Measurements from ENCODE around the gene ZCCHC13.
"Not testable (repeated sequence)": the region's sequence is repeated elsewhere in the genome, so short reads cannot be mapped to it uniquely, and the experiment has no call there.

Gene ZCCHC13

GRCh38 chrX:74293343-74293946 lies 10.5 kb upstream of the ZCCHC13 start:
- Mint-ChIP-seq H3K27me3 (no peaks in the 10 kb centered on the region), H3K4me3 (peak overlapping the region; percentile 95), H3K9me3 (no peaks in the 10 kb centered on the region), H3K4me1 (peaks cover 12% of the 10 kb centered on the region), H3K36me3 (peaks cover 5% of the 10 kb centered on the region), H3K27ac (peak overlapping the region; percentile 95)
- peak; percentile 63 for ATAC-seq

- H3K27me3 Mint-ChIP-seq = no peaks in the 10 kb centered on the region
- no peaks in the 10 kb centered on the region for H3K36me3 Mint-ChIP-seq
- peaks cover 8% of the 10 kb centered on the region for H3K4me1 Mint-ChIP-seq
- H3K9me3 Mint-ChIP-seq = no peaks in the 10 kb centered on the region
- ATAC-seq = no peak
- no peak overlapping the region for H3K27ac Mint-ChIP-seq
- no peak overlapping the region for H3K4me3 Mint-ChIP-seq
Measured at GRCh38 chrX:74295101-74295500, 8.9 kb upstream of the ZCCHC13 start.

- ATAC-seq = no peak
- H3K36me3 Mint-ChIP-seq = no peaks in the 10 kb centered on the region
- H3K4me3 Mint-ChIP-seq = no peak overlapping the region
- H3K9me3 Mint-ChIP-seq = no peaks in the 10 kb centered on the region
- no peak overlapping the region for H3K27ac Mint-ChIP-seq
- H3K4me1 Mint-ChIP-seq = peaks cover 8% of the 10 kb centered on the region
- no peaks in the 10 kb centered on the region for H3K27me3 Mint-ChIP-seq
Measured at GRCh38 chrX:74297766-74298165, 6.2 kb upstream of the ZCCHC13 start.

GRCh38 chrX:74300869-74301268 lies 3.1 kb upstream of the ZCCHC13 start:
- Mint-ChIP-seq H3K9me3 (no peaks in the 10 kb centered on the region), H3K4me3 (no peak overlapping the region)
- ATAC-seq = no peak

GRCh38 chrX:74318672-74319071 lies 14.7 kb downstream of the ZCCHC13 start:
- H3K27ac Mint-ChIP-seq = no peak overlapping the region
- H3K4me1 Mint-ChIP-seq = no peaks in the 10 kb centered on the region
- H3K36me3 Mint-ChIP-seq = no peaks in the 10 kb centered on the region
- H3K4me3 Mint-ChIP-seq = no peak overlapping the region
- H3K9me3 Mint-ChIP-seq = no peaks in the 10 kb centered on the region
- H3K27me3 Mint-ChIP-seq = no peaks in the 10 kb centered on the region
- no peak for ATAC-seq

More at GRCh38 chrX:74300869-74301268, 3.1 kb upstream of the ZCCHC13 start:
- Mint-ChIP-seq H3K36me3 (no peaks in the 10 kb centered on the region), H3K27ac (no peak overlapping the region), H3K27me3 (no peaks in the 10 kb centered on the region), H3K4me1 (no peaks in the 10 kb centered on the region)

GRCh38 chrX:74319321-74319720 lies 15.3 kb downstream of the ZCCHC13 start:
- ATAC-seq, H3K9me3 Mint-ChIP-seq, H3K4me3 Mint-ChIP-seq, H3K4me1 Mint-ChIP-seq, H3K27ac Mint-ChIP-seq, H3K27me3 Mint-ChIP-seq, H3K36me3 Mint-ChIP-seq: not testable (repeated sequence)

- Mint-ChIP-seq H3K4me3 (no peak overlapping the region), H3K9me3 (no peaks in the 10 kb centered on the region), H3K36me3 (no peaks in the 10 kb centered on the region), H3K27me3 (no peaks in the 10 kb centered on the region), H3K27ac (no peak overlapping the region), H3K4me1 (no peaks in the 10 kb centered on the region)
- no peak for ATAC-seq
Measured at GRCh38 chrX:74321191-74321590, 17.2 kb downstream of the ZCCHC13 start.

GRCh38 chrX:74324131-74324530 lies 20.2 kb downstream of the ZCCHC13 start:
- ATAC-seq = no peak
- H3K4me3 Mint-ChIP-seq = no peak overlapping the region
- no peaks in the 10 kb centered on the region for H3K36me3 Mint-ChIP-seq
- H3K9me3 Mint-ChIP-seq = no peaks in the 10 kb centered on the region
- no peaks in the 10 kb centered on the region for H3K27me3 Mint-ChIP-seq
- H3K4me1 Mint-ChIP-seq = no peaks in the 10 kb centered on the region
- no peak overlapping the region for H3K27ac Mint-ChIP-seq

GRCh38 chrX:74325130-74326059 lies 21.4 kb downstream of the ZCCHC13 start:
- no peak overlapping the region for H3K27ac Mint-ChIP-seq
- no peaks in the 10 kb centered on the region for H3K27me3 Mint-ChIP-seq
- ATAC-seq = no peak
- H3K4me1 Mint-ChIP-seq = no peaks in the 10 kb centered on the region
- no peak overlapping the region for H3K4me3 Mint-ChIP-seq
- no peaks in the 10 kb centered on the region for H3K36me3 Mint-ChIP-seq
- H3K9me3 Mint-ChIP-seq = no peaks in the 10 kb centered on the region

GRCh38 chrX:74338852-74339251 lies 34.9 kb downstream of the ZCCHC13 start:
- no peak overlapping the region for H3K27ac Mint-ChIP-seq
- no peak for ATAC-seq
- H3K4me1 Mint-ChIP-seq = peaks cover 6% of the 10 kb centered on the region
- H3K9me3 Mint-ChIP-seq = peaks cover 3% of the 10 kb centered on the region
- no peaks in the 10 kb centered on the region for H3K36me3 Mint-ChIP-seq
- no peaks in the 10 kb centered on the region for H3K27me3 Mint-ChIP-seq
- no peak overlapping the region for H3K4me3 Mint-ChIP-seq

- H3K27ac Mint-ChIP-seq = no peak overlapping the region
- H3K27me3 Mint-ChIP-seq = no peaks in the 10 kb centered on the region
- no peaks in the 10 kb centered on the region for H3K36me3 Mint-ChIP-seq
- H3K9me3 Mint-ChIP-seq = peaks cover 3% of the 10 kb centered on the region
- no peak overlapping the region for H3K4me3 Mint-ChIP-seq
- H3K4me1 Mint-ChIP-seq = peaks cover 11% of the 10 kb centered on the region
- ATAC-seq = no peak
Measured at GRCh38 chrX:74340051-74340450, 36.1 kb downstream of the ZCCHC13 start.

GRCh38 chrX:74342211-74342610 lies 38.2 kb downstream of the ZCCHC13 start:
- not testable (repeated sequence) for H3K9me3 Mint-ChIP-seq, H3K36me3 Mint-ChIP-seq, H3K27ac Mint-ChIP-seq, H3K27me3 Mint-ChIP-seq, H3K4me3 Mint-ChIP-seq, ATAC-seq
- peaks cover 11% of the 10 kb centered on the region for H3K4me1 Mint-ChIP-seq

- no peak overlapping the region for H3K4me3 Mint-ChIP-seq
- peak; percentile 68 for ATAC-seq
Measured at GRCh38 chrX:74343343-74344279, 39.6 kb downstream of the ZCCHC13 start.

GRCh38 chrX:74344280-74344622 lies 40.3 kb downstream of the ZCCHC13 start:
- ATAC-seq = no peak
- Mint-ChIP-seq H3K4me3 (no peak overlapping the region), H3K27ac (no peak overlapping the region), H3K9me3 (no peaks in the 10 kb centered on the region), H3K27me3 (no peaks in the 10 kb centered on the region), H3K4me1 (peaks cover 11% of the 10 kb centered on the region), H3K36me3 (no peaks in the 10 kb centered on the region)

More at GRCh38 chrX:74343343-74344279, 39.6 kb downstream of the ZCCHC13 start:
- H3K27ac Mint-ChIP-seq = no peak overlapping the region
- no peaks in the 10 kb centered on the region for H3K36me3 Mint-ChIP-seq
- H3K27me3 Mint-ChIP-seq = no peaks in the 10 kb centered on the region
- peaks cover 3% of the 10 kb centered on the region for H3K9me3 Mint-ChIP-seq
- peaks cover 11% of the 10 kb centered on the region for H3K4me1 Mint-ChIP-seq

- ATAC-seq = no peak
- Mint-ChIP-seq H3K4me3 (no peak overlapping the region), H3K36me3 (no peaks in the 10 kb centered on the region), H3K27ac (no peak overlapping the region), H3K27me3 (no peaks in the 10 kb centered on the region), H3K9me3 (no peaks in the 10 kb centered on the region), H3K4me1 (peaks cover 11% of the 10 kb centered on the region)
Measured at GRCh38 chrX:74346088-74346487, 42.1 kb downstream of the ZCCHC13 start.
